Endodermal cell (in vitro differentiated cells): Measurements from ENCODE around the gene DOK3. TPM values are rescaled to one million over a fixed set of nuclear protein-coding genes. Genes with fewer than 3 reads are reported as not detected.

Experiments used
- DNase-seq: peaks from one replicate; pipeline ENCODE4 v3.0.0-alpha.2; 2017
- H3K27ac ChIP-seq: 2 replicates; pipeline ENCODE4 v1.5.1; 2013; ENCODE audit warnings: mild to moderate bottlenecking, low read depth, low read length, moderate library complexity
- H3K27me3 ChIP-seq: 2 replicates; pipeline ENCODE4 v1.6.1; 2013; ENCODE audit warnings: mild to moderate bottlenecking, low read length, moderate library complexity; ENCODE audit not compliant: insufficient read depth, control insufficient read depth, poor library complexity, severe bottlenecking
- H3K36me3 ChIP-seq: 2 replicates; pipeline ENCODE4 v1.7.0; 2013; ENCODE audit warnings: mild to moderate bottlenecking, low read length, moderate library complexity; ENCODE audit not compliant: control insufficient read depth, insufficient read depth
- H3K4me1 ChIP-seq: one replicate; pipeline ENCODE4 v1.7.0; 2013; ENCODE audit warnings: low read length; ENCODE audit not compliant: control insufficient read depth, insufficient read depth
- H3K4me3 ChIP-seq: 2 replicates; pipeline ENCODE4 v1.5.1; 2013; ENCODE audit warnings: mild to moderate bottlenecking, low read length, moderate library complexity
- H3K9ac ChIP-seq: 2 replicates; pipeline ENCODE4 v1.6.1; 2013; ENCODE audit warnings: mild to moderate bottlenecking, low read length, moderate library complexity; ENCODE audit not compliant: poor library complexity, severe bottlenecking; ENCODE audit errors: extremely low read depth
- H3K9me3 ChIP-seq: 2 replicates; pipeline ENCODE4 v1.6.1; 2013; ENCODE audit warnings: mild to moderate bottlenecking, low read length, moderate library complexity; ENCODE audit not compliant: control insufficient read depth
- H3K27ac Mint-ChIP-seq: 2 replicates; pipeline ENCODE4 v1.8.0; 2020; ENCODE audit warnings: mixed read lengths
- H3K27me3 Mint-ChIP-seq: 2 replicates; pipeline ENCODE4 v1.8.0; 2021; ENCODE audit warnings: mild to moderate bottlenecking, mixed read lengths; ENCODE audit not compliant: insufficient read depth
- H3K36me3 Mint-ChIP-seq: 2 replicates; pipeline ENCODE4 v1.8.0; 2020; ENCODE audit warnings: low read depth, mixed read lengths
- H3K4me1 Mint-ChIP-seq: 2 replicates; pipeline ENCODE4 v1.8.0; 2020; ENCODE audit warnings: mixed read lengths
- H3K4me3 Mint-ChIP-seq: 2 replicates; pipeline ENCODE4 v1.8.0; 2020; ENCODE audit warnings: mild to moderate bottlenecking, moderate library complexity, mixed read lengths
- H3K9me3 Mint-ChIP-seq: 2 replicates; pipeline ENCODE4 v1.8.0; 2020; ENCODE audit warnings: mild to moderate bottlenecking, mixed read lengths
- CTCF ChIP-seq: fragments of 200-600 bp; sonication (generic); conservative IDR thresholded peaks from 2 replicates; pipeline ENCODE4 v1.5.0; 2021; ENCODE audit warnings: antibody characterized with exemption, mild to moderate bottlenecking
- WGBS, 2 experiments: methylation state at CpG; one replicate each; pipeline versions ENCODE4 v1.1.5 to v1.1.7; 2013; ENCODE audit warnings: missing lambda C conversion rate in 2 of 2, mixed read lengths in 1 of 2; ENCODE audit not compliant: insufficient coverage in 1 of 2, insufficient read length in 1 of 2; 5-methylcytosine and 5-hydroxymethylcytosine counted together
- total RNA-seq, 2 donors: library from RNA; stranded (reverse); fragmentation: NEBNext Ultra II Directional in 1 of 2; extraction: Animal tissue kit (Norgen Biotek cat#: 25700) in 1 of 2; gene quantifications; 2 replicates in 1 of 2; 3 replicates in 1 of 2; pipeline ENCODE4 v1.2.1, GENCODE V29; 2021

Gene DOK3
- total RNA-seq, 2 donors from 2014 or later = 2.1 to 7.7 TPM

- WGBS, 2 experiments = 0 to 1% methylated on average over 31 to 72 of the region's 72 CpGs
- Histone ChIP-seq H3K9me3 (no peaks in the 10 kb centered on the region), H3K27me3 (no peaks in the 10 kb centered on the region), H3K27ac (peak overlapping the region; percentile 33), H3K36me3 (peaks cover 38% of the 10 kb centered on the region), H3K9ac (peak overlapping the region; percentile 61), H3K4me3 (peak overlapping the region; percentile 92), H3K4me1 (peaks cover 9% of the 10 kb centered on the region)
- Mint-ChIP-seq H3K9me3 (peaks cover 4% of the 10 kb centered on the region), H3K36me3 (peaks cover 30% of the 10 kb centered on the region), H3K4me1 (peaks cover 14% of the 10 kb centered on the region), H3K4me3 (peak overlapping the region; percentile 82), H3K27ac (peak overlapping the region; percentile 83), H3K27me3 (no peaks in the 10 kb centered on the region)
- TF ChIP-seq CTCF = no peak
- DNase-seq = peak; percentile 73
Observed at GRCh38 chr5:177553671-177554429, 44.2 kb upstream of the DOK3 start.

GRCh38 chr5:177552839-177553455 is 43.3 kb upstream of the DOK3 start:
- Mint-ChIP-seq H3K4me3 (peak overlapping the region; percentile 82), H3K27ac (peak overlapping the region; percentile 83), H3K27me3 (no peaks in the 10 kb centered on the region), H3K36me3 (peaks cover 31% of the 10 kb centered on the region), H3K9me3 (no peaks in the 10 kb centered on the region), H3K4me1 (peaks cover 23% of the 10 kb centered on the region)
- no peak for TF ChIP-seq CTCF
- H3K36me3 ChIP-seq = peaks cover 38% of the 10 kb centered on the region
- H3K9ac ChIP-seq = peak overlapping the region; percentile 61
- no peaks in the 10 kb centered on the region for H3K27me3 ChIP-seq
- no peaks in the 10 kb centered on the region for H3K9me3 ChIP-seq
- WGBS, 2 experiments = 62 to 67% methylated on average over 15 to 16 of the region's 16 CpGs
- H3K27ac ChIP-seq = no peak overlapping the region
- H3K4me1 ChIP-seq = peaks cover 9% of the 10 kb centered on the region
- peak; percentile 53 for DNase-seq
- H3K4me3 ChIP-seq = peak overlapping the region; percentile 92

GRCh38 chr5:177550122-177550521 is 40.5 kb upstream of the DOK3 start:
- H3K27me3 ChIP-seq = no peaks in the 10 kb centered on the region
- H3K9ac ChIP-seq = no peak overlapping the region
- peaks cover 18% of the 10 kb centered on the region for H3K4me1 ChIP-seq
- no peak overlapping the region for H3K27ac ChIP-seq
- 100% methylated on average over 1 of the region's 1 CpG for WGBS, 2 experiments
- Mint-ChIP-seq H3K4me3 (no peak overlapping the region), H3K4me1 (peaks cover 40% of the 10 kb centered on the region), H3K27me3 (no peaks in the 10 kb centered on the region), H3K27ac (no peak overlapping the region), H3K9me3 (no peaks in the 10 kb centered on the region), H3K36me3 (peaks cover 36% of the 10 kb centered on the region)
- peaks cover 46% of the 10 kb centered on the region for H3K36me3 ChIP-seq
- no peak for TF ChIP-seq CTCF
- no peaks in the 10 kb centered on the region for H3K9me3 ChIP-seq
- DNase-seq = no peak
- no peak overlapping the region for H3K4me3 ChIP-seq
